Fibroblast of skin of left quadriceps (primary cell): ENCODE measurements around the gene CCDC43.
"Not testable (repeated sequence)": the region's sequence is repeated elsewhere in the genome, so short reads cannot be mapped to it uniquely, and the experiment has no call there.

Experiments used
- DNase-seq, 2 experiments: peaks; one replicate each; pipeline ENCODE4 v3.0.0-alpha.2; 2013; ENCODE audit warnings: low read depth in 2 of 2

The CCDC43 gene

GRCh38 chr17:44672479-44673093 lies 17.0 kb downstream of the CCDC43 start:
- DNase-seq = peak in 1 of 2 experiments; percentile 21

- no peak for DNase-seq
These were observed 23.6 kb downstream of the CCDC43 start for GRCh38 chr17:44666006-44666405.

GRCh38 chr17:44664867-44665266 lies 24.7 kb downstream of the CCDC43 start:
- DNase-seq = no peak

DNA sequence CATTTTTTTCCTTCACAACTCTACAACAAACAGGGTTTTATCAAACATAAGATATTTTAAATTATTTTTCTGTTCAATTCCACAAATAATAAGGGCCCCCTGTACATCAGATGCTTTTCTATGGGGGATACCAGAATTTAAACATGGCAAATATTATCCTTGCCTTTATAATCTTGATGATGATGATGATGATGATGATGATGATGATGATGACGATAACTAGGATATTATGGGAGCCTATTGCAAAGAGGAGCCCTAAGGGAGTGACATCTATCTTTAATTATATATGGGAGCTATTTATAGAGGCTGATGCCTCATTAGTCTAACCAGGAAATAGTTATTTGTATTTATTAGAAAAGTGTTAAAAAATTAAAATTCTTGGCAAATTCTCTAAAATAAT lies 26.5 kb downstream of the CCDC43 start:
- no peak for DNase-seq

GRCh38 chr17:44661835-44662234 lies 27.7 kb downstream of the CCDC43 start:
- DNase-seq = no peak

DNA sequence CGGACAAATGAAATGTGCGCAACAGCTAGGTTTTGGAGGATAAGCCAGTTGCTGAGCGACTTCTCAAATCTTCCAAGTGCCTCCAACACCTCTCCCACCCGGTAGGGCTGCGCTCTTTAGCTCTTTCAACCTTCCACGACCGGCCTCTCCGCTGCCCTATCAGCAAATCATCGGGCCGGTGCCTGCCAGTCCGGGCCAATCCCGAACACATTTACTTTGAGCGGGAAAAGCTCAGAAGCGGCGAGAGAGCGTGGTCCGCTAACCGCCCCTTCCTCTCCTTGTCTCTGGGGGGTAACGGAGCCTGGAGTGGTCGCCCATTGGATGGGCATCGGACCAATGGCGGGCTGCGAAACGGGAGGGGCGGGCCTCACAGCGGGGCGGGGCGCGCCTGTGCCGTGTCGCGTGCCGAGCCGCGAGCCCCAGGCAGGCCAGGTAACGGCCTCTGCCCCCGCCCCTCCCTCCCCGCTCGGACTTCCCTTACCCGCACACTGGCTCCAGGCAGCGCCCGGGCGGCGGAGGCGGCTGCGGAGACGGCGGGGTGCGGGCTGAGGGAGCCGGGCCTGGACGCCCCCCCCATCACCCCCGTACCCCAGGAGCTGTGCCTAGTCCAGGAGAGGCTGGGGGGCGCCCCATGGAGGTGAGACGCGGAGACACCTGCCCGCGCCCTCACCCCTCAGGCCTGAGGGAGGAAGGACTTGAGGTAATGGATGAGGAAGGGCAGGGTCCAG lies 33.4 kb downstream of the CCDC43 start, which contains the start of gene MEIOC:
Gene MEIOC, plus strand, starts transcription at position 486 of the 728 bp plus-strand sequence. Its CDS starts 146 bp downstream, at position 632.
- DNase-seq = no peak

- no peak for DNase-seq
These were observed 35.6 kb downstream of the CCDC43 start for GRCh38 chr17:44653954-44654353.

- DNase-seq = no peak
These were observed 36.2 kb downstream of the CCDC43 start for GRCh38 chr17:44653384-44653783.

GRCh38 chr17:44652727-44653126 lies 36.8 kb downstream of the CCDC43 start:
- DNase-seq = no peak

GRCh38 chr17:44651228-44651627 lies 38.3 kb downstream of the CCDC43 start:
- no peak for DNase-seq

GRCh38 chr17:44648963-44649362 lies 40.6 kb downstream of the CCDC43 start:
- DNase-seq = no peak

DNA sequence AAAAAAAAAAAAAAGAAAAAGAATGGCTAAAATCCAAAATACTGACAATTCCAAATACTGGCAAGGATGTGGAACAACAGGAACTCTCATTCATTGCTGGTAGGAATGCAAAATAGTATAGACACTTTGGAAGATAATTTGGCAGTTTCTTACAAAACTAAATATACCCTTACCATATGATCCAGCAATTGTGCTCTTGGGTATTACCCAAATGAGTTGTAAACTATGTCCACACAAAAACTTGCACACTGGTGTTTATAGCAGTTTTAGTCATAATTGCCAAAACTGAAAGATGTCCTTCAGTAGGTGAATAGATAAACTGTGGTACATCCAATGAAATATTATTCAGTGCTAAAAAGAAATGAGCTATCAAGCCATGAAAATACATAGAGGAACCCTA lies 41.8 kb downstream of the CCDC43 start:
- no peak for DNase-seq

DNA sequence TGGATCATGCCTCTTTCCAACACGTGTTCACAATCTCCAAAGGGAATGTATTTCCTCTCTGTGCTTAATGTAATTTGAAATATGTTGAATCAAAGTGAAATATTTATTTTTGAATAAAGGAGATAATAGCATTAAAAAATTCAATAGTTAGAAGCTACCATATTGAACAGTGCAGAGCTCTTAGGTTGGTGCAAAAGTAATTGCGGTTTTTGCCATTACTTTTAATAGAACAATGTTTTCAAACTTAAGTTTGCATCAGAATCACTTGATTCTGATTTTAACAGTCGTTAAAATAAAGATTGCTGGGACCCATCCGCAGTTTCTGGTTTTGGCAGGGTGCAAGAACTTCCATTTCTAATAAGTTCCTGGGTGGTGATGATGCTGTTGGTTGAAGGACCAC lies 43.3 kb downstream of the CCDC43 start:
- DNase-seq = no peak

DNA sequence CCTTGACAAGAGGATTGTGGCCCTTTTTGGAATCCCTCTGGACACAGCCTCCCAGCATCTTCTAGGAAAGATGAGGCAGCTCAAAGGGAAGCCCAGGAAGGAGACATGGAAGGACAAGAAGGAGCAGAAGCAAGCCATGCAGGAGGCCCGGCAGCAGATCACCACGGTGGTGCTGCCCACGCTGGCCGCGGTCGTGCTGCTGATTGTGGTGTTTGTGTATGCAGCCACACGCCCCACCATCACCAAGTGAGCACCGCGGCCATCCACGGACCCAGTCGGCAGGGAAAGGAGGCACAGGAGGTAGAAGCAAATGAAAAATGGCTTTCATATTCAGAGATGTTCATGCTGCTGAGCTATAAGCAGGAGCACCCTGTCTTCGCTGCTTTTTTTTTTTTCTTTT lies 44.2 kb downstream of the CCDC43 start:
- DNase-seq = no peak

DNA sequence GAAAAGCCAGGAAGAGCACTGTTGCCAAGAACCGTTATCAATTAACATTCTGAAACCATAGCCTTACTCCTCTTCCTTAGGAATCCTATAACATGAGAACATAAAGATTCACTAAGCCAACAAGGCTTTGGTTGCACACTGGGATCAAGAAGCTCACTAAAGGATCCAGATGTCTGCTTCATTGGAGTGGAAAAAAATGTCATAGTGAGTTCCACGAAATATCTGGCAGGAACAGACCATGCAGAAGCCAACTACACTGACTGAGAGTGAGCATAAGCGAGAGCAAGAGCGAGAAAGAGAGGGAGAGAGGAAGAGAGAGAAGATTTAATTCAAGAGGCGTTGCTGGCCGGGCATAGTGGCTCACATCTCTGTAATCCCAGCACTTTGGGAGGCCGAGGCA lies 46.7 kb downstream of the CCDC43 start:
- no peak for DNase-seq

DNA sequence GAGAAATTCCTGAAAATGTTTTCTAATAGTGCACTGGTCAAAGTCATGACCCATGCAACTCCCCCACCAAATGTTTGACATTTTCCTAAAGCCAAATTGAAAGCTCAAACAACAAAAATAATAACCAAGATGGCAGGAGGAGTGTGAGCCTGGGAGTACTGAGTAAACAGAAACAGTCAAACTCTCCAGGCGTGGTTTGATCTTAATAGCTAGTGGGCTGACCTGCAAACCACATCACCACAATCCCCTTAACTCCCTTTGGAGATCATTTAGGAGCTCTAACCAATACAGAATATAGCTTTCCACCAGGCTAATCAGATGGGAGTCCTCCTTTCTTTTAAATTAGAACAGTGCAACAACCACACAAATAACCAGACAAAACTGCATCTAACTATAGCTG lies 52.5 kb downstream of the CCDC43 start:
- no peak for DNase-seq

DNA sequence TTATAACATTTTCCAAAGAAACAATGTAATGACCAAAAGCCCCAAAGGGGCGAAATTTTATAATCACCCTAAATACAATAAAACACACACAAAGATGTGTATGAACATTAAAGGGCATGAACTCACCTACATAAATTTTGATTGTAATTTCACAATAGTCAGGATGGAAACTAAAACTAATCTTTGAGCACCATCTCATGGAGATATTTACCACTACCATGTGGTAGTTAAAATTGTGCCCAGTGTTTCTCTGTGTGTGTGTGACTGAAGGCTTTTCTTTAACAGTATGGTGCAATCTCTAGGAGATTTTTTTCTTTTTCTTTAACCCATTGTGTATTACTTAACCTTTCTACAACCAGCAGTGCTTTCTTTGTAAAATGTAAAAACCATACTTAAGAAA lies 53.0 kb downstream of the CCDC43 start:
- DNase-seq = peak; percentile 46 to 52

DNA sequence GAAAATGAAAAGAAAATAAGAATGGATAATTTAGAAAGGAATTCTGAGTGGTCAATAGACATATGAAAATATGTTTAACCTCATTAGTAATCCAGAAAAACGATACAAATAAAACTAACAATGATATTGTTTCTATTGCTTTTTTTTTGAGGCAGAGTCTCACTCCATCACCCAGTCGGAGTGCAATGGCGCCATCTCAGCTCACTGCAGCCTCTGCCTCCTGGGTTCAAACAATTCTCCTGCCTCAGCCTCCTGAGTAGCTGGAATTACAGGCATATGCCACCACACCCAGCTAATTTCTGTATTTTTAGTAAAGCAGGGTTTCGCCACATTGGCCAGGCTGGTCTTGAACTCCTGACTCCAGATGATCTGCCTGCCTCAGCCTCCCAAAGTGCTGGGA lies 55.2 kb downstream of the CCDC43 start:
- not testable (repeated sequence) for DNase-seq

GRCh38 chr17:44633998-44634397 lies 55.6 kb downstream of the CCDC43 start:
- no peak for DNase-seq

- no peak for DNase-seq
These were observed 58.9 kb downstream of the CCDC43 start for GRCh38 chr17:44630703-44631102.

DNA sequence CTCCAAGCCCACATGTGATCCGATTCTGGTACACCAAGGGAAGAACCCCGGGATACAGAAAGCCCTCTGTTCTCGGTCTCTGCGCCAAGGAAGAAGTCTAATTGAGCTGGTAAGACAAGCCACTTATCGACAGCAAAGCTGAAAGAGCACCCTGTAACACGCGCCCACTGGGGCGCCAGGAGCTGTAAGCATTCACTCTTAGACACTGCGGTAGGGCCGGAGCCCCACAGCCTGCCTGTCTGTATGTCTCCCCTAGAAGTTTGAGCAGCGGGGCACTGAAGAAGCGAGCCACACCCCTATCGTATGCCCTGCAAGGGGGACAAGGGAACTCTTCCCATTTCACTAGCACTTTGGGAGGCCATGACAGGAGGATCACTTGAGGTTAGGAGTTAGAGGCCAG lies 60.3 kb downstream of the CCDC43 start:
- DNase-seq = no peak

DNA sequence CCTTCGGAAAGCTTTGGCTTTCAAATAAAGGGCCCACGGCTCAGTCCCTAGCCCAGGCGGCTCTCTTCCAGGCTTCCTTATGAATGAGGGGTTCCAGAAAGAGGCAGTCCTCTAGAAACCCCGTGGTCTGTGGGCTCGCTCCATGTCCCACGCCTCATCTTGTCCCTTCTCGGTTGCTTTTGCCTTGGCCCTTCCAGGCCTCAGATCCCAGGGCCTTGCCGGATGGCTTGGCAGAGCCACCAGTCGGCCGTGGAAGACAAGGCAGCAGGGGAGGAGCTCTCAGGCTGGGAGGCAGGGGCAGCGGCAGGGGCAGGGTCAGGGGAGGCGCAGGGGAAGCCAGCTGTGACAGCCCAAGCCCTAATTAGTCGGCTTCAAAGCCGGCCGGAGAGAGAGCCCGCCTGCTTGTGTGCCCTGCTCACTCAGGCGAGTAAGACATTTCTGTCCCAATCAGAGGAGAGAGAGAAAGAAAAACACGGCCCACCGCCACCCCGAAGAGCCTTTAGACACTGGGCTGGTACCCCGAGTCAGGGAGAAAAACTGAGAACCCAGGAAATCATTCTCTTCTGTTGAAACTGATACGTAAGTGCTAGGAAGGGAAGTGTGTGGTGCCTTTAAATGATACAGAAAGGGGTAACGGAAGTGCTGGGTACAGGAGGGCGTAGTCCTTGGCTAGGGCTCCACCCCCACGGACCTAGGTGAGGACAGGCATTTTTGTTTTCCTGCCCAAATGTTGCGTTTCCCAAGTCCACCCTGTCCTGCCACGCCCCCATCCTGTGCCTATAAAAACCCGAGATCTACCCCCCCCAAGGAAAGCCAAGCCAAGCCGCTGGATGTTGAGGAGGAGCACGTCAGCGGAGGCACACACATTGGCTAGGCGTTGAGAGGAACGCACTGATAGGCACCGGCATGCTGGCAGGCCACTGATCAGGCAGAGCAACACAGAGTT lies 61.1 kb downstream of the CCDC43 start:
- DNase-seq = no peak
